HG03565 (cell line): ENCODE results near the gene UCP1.

Source experiments
- ATAC-seq: cut with Tn5 transposase; IDR thresholded peaks from one replicate; pipeline ENCODE4 v1.9.1; 2021; ENCODE audit warnings: mild to moderate bottlenecking, moderate library complexity; ENCODE audit not compliant: unreplicated experiment

UCP1 gene

GRCh38 chr4:140568507-140569306 lies at the start of gene UCP1:
Gene UCP1, minus strand, starts transcription at chr4:140568961. Its CDS starts 232 bp downstream, at chr4:140568729.
- no peak for ATAC-seq

- no peak for ATAC-seq
These were observed 48.9 kb upstream of the UCP1 start for GRCh38 chr4:140617499-140618248.

- ATAC-seq: no peak
These were observed 46.7 kb upstream of the UCP1 start for GRCh38 chr4:140615451-140615850.

GRCh38 chr4:140612357-140612756 lies 43.6 kb upstream of the UCP1 start:
- no peak for ATAC-seq

- no peak for ATAC-seq
These were observed 43.1 kb upstream of the UCP1 start for GRCh38 chr4:140611854-140612253.

GRCh38 chr4:140609548-140610425 lies 41.0 kb upstream of the UCP1 start:
- ATAC-seq: peak; percentile 89

- no peak for ATAC-seq
These were observed 39.1 kb upstream of the UCP1 start for GRCh38 chr4:140607852-140608251.

- no peak for ATAC-seq
These were observed 35.8 kb upstream of the UCP1 start for GRCh38 chr4:140604544-140604943.

GRCh38 chr4:140603286-140603685 lies 34.5 kb upstream of the UCP1 start:
- no peak for ATAC-seq

GRCh38 chr4:140602714-140603113 lies 34.0 kb upstream of the UCP1 start:
- ATAC-seq: no peak

GRCh38 chr4:140600408-140600807 lies 31.6 kb upstream of the UCP1 start:
- ATAC-seq: no peak

GRCh38 chr4:140595065-140595464 lies 26.3 kb upstream of the UCP1 start:
- peak; percentile 67 for ATAC-seq

GRCh38 chr4:140584439-140584838 lies 15.7 kb upstream of the UCP1 start:
- ATAC-seq: no peak

- no peak for ATAC-seq
These were observed 12.3 kb upstream of the UCP1 start for GRCh38 chr4:140581078-140581477.

GRCh38 chr4:140579278-140579677 lies 10.5 kb upstream of the UCP1 start:
- no peak for ATAC-seq

GRCh38 chr4:140575489-140575888 lies 6.7 kb upstream of the UCP1 start:
- no peak for ATAC-seq

GRCh38 chr4:140571620-140572019 lies 2.9 kb upstream of the UCP1 start:
- ATAC-seq: no peak

- ATAC-seq: no peak
These were observed 512 bp upstream of the UCP1 start for GRCh38 chr4:140569307-140569638.

- no peak for ATAC-seq
These were observed 9.1 kb downstream of the UCP1 start for GRCh38 chr4:140559696-140560095.

- no peak for ATAC-seq
These were observed 10.8 kb downstream of the UCP1 start for GRCh38 chr4:140557831-140558435.
